Osteoblast (primary cell): ENCODE data around the gene SH3BP2. TPM values are rescaled to one million over a fixed set of nuclear protein-coding genes. Genes with fewer than 3 reads are reported as not detected.

Source experiments
- DNase-seq: peaks from one replicate; pipeline ENCODE4 v3.0.0; 2011; ENCODE audit warnings: low spot score, mixed read lengths; ENCODE audit not compliant: insufficient read length; ENCODE audit errors: missing footprints
- H2AFZ ChIP-seq: 2 replicates; pipeline ENCODE4 v1.6.0; 2011; ENCODE audit warnings: mild to moderate bottlenecking, low read length
- H3K27ac ChIP-seq: 2 replicates; pipeline ENCODE4 v1.5.1; 2011; ENCODE audit warnings: mild to moderate bottlenecking, low read depth, low read length, moderate library complexity
- H3K27me3 ChIP-seq: 2 replicates; pipeline ENCODE4 v1.6.0; 2012; ENCODE audit warnings: mild to moderate bottlenecking, control low read depth, inconsistent platforms, low read length, moderate library complexity; ENCODE audit not compliant: insufficient read depth
- H3K36me3 ChIP-seq: 2 replicates; pipeline ENCODE4 v1.5.1; 2011; ENCODE audit warnings: mild to moderate bottlenecking, low read length, control low read depth, moderate library complexity; ENCODE audit not compliant: insufficient read depth
- H3K4me1 ChIP-seq: 2 replicates; pipeline ENCODE4 v1.5.1; 2011; ENCODE audit warnings: mild to moderate bottlenecking, low read length, control low read depth, moderate library complexity; ENCODE audit not compliant: insufficient read depth
- H3K4me2 ChIP-seq: 2 replicates; pipeline ENCODE4 v1.6.0; 2011; ENCODE audit warnings: mild to moderate bottlenecking, low read length; ENCODE audit not compliant: insufficient read depth
- H3K4me3 ChIP-seq: fragments of 200-600 bp; sonication (generic); 3 replicates; pipeline ENCODE4 v1.5.1; 2012; ENCODE audit warnings: mild to moderate bottlenecking, low read length, inconsistent platforms; ENCODE audit not compliant: insufficient read depth
- H3K79me2 ChIP-seq: 2 replicates; pipeline ENCODE4 v1.6.0; 2012; ENCODE audit warnings: mild to moderate bottlenecking, low read length, control low read depth, inconsistent platforms; ENCODE audit not compliant: insufficient read depth
- H3K9me3 ChIP-seq: 2 replicates; pipeline ENCODE4 v1.5.1; 2011; ENCODE audit warnings: low read depth, low read length, control low read depth
- H4K20me1 ChIP-seq: 2 replicates; pipeline ENCODE4 v1.6.0; 2012; ENCODE audit warnings: mild to moderate bottlenecking, low read length, control low read depth; ENCODE audit not compliant: insufficient read depth
- CTCF ChIP-seq: IDR thresholded peaks from 2 replicates; pipeline ENCODE4 v1.5.1; 2011; ENCODE audit warnings: mild to moderate bottlenecking, low read depth, low read length, moderate library complexity; ENCODE audit errors: extremely low read depth
- total RNA-seq: library from RNA; depleted of rRNA; stranded (reverse); fragments of >200 nt; gene quantifications from 2 replicates; pipeline ENCODE4 v1.2.3, GENCODE V29; 2012

The SH3BP2 gene
- total RNA-seq, 1 donor: 26.4 TPM

- Histone ChIP-seq H3K4me3 (no peak overlapping the region), H4K20me1 (peaks cover 24% of the 10 kb centered on the region), H3K4me1 (no peaks in the 10 kb centered on the region), H3K36me3 (peaks cover 30% of the 10 kb centered on the region), H3K27ac (no peak overlapping the region), H3K79me2 (peaks cover 27% of the 10 kb centered on the region), H2AFZ (no peak overlapping the region), H3K27me3 (no peaks in the 10 kb centered on the region), H3K4me2 (no peak overlapping the region), H3K9me3 (no peaks in the 10 kb centered on the region)
- DNase-seq: peak; percentile 82
- no peak for TF ChIP-seq CTCF
Observed at GRCh38 chr4:2823671-2824328, 30.9 kb downstream of the SH3BP2 start.

GRCh38 chr4:2824329-2824835 is 31.5 kb downstream of the SH3BP2 start:
- H3K36me3 ChIP-seq: peaks cover 32% of the 10 kb centered on the region
- no peaks in the 10 kb centered on the region for H3K27me3 ChIP-seq
- H4K20me1 ChIP-seq: peaks cover 23% of the 10 kb centered on the region
- H3K4me2 ChIP-seq: no peak overlapping the region
- no peaks in the 10 kb centered on the region for H3K4me1 ChIP-seq
- DNase-seq: peak; percentile 70
- no peak for TF ChIP-seq CTCF
- no peaks in the 10 kb centered on the region for H3K9me3 ChIP-seq
- no peak overlapping the region for H2AFZ ChIP-seq
- no peak overlapping the region for H3K4me3 ChIP-seq
- peaks cover 22% of the 10 kb centered on the region for H3K79me2 ChIP-seq
- H3K27ac ChIP-seq: no peak overlapping the region

GRCh38 chr4:2824836-2825381 is 32.0 kb downstream of the SH3BP2 start:
- peaks cover 32% of the 10 kb centered on the region for H3K36me3 ChIP-seq
- no peak overlapping the region for H3K4me3 ChIP-seq
- no peak overlapping the region for H2AFZ ChIP-seq
- H3K9me3 ChIP-seq: no peaks in the 10 kb centered on the region
- H3K4me2 ChIP-seq: no peak overlapping the region
- no peak for TF ChIP-seq CTCF
- H3K27ac ChIP-seq: no peak overlapping the region
- peaks cover 18% of the 10 kb centered on the region for H4K20me1 ChIP-seq
- no peaks in the 10 kb centered on the region for H3K4me1 ChIP-seq
- DNase-seq: peak; percentile 75
- H3K79me2 ChIP-seq: peaks cover 17% of the 10 kb centered on the region
- H3K27me3 ChIP-seq: no peaks in the 10 kb centered on the region

GRCh38 chr4:2825740-2826139 is 32.9 kb downstream of the SH3BP2 start:
- Histone ChIP-seq H2AFZ (no peak overlapping the region), H3K27me3 (no peaks in the 10 kb centered on the region), H3K9me3 (no peaks in the 10 kb centered on the region), H3K27ac (no peak overlapping the region), H3K4me1 (no peaks in the 10 kb centered on the region), H4K20me1 (peaks cover 10% of the 10 kb centered on the region), H3K4me2 (no peak overlapping the region), H3K4me3 (no peak overlapping the region), H3K36me3 (peaks cover 36% of the 10 kb centered on the region), H3K79me2 (peaks cover 8% of the 10 kb centered on the region)
- no peak for TF ChIP-seq CTCF
- no peak for DNase-seq
